ENCODE data around the gene NBL1.

DNA sequence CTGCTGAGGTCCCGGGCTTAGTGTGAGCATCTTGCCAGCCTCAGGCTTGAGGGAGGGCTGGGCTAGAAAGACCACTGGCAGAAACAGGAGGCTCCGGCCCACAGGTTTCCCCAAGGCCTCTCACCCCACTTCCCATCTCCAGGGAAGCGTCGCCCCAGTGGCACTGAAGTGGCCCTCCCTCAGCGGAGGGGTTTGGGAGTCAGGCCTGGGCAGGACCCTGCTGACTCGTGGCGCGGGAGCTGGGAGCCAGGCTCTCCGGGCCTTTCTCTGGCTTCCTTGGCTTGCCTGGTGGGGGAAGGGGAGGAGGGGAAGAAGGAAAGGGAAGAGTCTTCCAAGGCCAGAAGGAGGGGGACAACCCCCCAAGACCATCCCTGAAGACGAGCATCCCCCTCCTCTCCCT lies 13.4 kb downstream of the NBL1 start:
- TF ChIP-seq ZNF416 (tag by site-specific recombination; IDR thresholded peaks at IDR 0.05) = no peak
- TF ChIP-seq, protein P1, sequence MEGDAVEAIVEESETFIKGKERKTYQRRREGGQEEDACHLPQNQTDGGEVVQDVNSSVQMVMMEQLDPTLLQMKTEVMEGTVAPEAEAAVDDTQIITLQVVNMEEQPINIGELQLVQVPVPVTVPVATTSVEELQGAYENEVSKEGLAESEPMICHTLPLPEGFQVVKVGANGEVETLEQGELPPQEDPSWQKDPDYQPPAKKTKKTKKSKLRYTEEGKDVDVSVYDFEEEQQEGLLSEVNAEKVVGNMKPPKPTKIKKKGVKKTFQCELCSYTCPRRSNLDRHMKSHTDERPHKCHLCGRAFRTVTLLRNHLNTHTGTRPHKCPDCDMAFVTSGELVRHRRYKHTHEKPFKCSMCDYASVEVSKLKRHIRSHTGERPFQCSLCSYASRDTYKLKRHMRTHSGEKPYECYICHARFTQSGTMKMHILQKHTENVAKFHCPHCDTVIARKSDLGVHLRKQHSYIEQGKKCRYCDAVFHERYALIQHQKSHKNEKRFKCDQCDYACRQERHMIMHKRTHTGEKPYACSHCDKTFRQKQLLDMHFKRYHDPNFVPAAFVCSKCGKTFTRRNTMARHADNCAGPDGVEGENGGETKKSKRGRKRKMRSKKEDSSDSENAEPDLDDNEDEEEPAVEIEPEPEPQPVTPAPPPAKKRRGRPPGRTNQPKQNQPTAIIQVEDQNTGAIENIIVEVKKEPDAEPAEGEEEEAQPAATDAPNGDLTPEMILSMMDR (tag by site-specific recombination; IDR thresholded peaks at IDR 0.05) = no peak
- no peak for TF ChIP-seq REPIN1 (tag by site-specific recombination; IDR thresholded peaks at IDR 0.05; ENCODE audit: low read depth)
- no peak for TF ChIP-seq ZNF501 (tag by site-specific recombination; IDR thresholded peaks at IDR 0.05)
- TF ChIP-seq ZSCAN18 (tag by site-specific recombination; IDR thresholded peaks at IDR 0.05) = no peak
- TF ChIP-seq ZNF121 (tag by site-specific recombination; IDR thresholded peaks at IDR 0.05) = no peak
- TF ChIP-seq ZBTB44 (tag by site-specific recombination; IDR thresholded peaks at IDR 0.05) = no peak
- TF ChIP-seq, protein P2, sequence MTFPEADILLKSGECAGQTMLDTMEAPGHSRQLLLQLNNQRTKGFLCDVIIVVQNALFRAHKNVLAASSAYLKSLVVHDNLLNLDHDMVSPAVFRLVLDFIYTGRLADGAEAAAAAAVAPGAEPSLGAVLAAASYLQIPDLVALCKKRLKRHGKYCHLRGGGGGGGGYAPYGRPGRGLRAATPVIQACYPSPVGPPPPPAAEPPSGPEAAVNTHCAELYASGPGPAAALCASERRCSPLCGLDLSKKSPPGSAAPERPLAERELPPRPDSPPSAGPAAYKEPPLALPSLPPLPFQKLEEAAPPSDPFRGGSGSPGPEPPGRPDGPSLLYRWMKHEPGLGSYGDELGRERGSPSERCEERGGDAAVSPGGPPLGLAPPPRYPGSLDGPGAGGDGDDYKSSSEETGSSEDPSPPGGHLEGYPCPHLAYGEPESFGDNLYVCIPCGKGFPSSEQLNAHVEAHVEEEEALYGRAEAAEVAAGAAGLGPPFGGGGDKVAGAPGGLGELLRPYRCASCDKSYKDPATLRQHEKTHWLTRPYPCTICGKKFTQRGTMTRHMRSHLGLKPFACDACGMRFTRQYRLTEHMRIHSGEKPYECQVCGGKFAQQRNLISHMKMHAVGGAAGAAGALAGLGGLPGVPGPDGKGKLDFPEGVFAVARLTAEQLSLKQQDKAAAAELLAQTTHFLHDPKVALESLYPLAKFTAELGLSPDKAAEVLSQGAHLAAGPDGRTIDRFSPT (tag by site-specific recombination; IDR thresholded peaks at IDR 0.05) = no peak
- no peak for TF ChIP-seq ZNF473 (tag by site-specific recombination; IDR thresholded peaks at IDR 0.05)
- no peak for TF ChIP-seq ZNF48 (tag by site-specific recombination; IDR thresholded peaks at IDR 0.05)
- no peak for TF ChIP-seq REST (tag by site-specific recombination; IDR thresholded peaks at IDR 0.05)

Measured in HEK293 (cell line).